ENCODE measurements around the gene XPO4. TPM values are rescaled to one million over a fixed set of nuclear protein-coding genes. Genes with fewer than 3 reads are reported as not detected.

The XPO4 gene
- total and polyA plus RNA-seq, 2 donors (not counting 1 experiment from before 2014, with no cell fraction given), result 10.5 to 17.2 TPM

GRCh38 chr13:20788312-20788711, 114.2 kb downstream of the XPO4 start:
- Histone ChIP-seq H3K9ac (ENCODE audit: insufficient read depth, low read length) (no peak overlapping the region), H3K4me1 (ENCODE audit: control insufficient read depth, extremely low read depth, insufficient read depth, low read length) (no peaks in the 10 kb centered on the region), H4K20me1 (ENCODE audit: control insufficient read depth, extremely low read depth, insufficient read depth, low read length) (no peaks in the 10 kb centered on the region), H3K36me3 (ENCODE audit: control insufficient read depth, insufficient read depth, low read length) (peaks cover 2% of the 10 kb centered on the region), H2AFZ (ENCODE audit: low read length) (no peak overlapping the region), H3K9me3 (ENCODE audit: control insufficient read depth, insufficient read depth, low read depth, low read length) (no peaks in the 10 kb centered on the region), H3K27ac (ENCODE audit: insufficient read depth, low read length) (no peak overlapping the region), H3K4me2 (ENCODE audit: extremely low read depth, insufficient read depth, low read length) (no peak overlapping the region), H3K79me2 (ENCODE audit: control insufficient read depth, insufficient read depth, low read length) (no peaks in the 10 kb centered on the region), H3K4me3 (replicated peaks in 1 of 4; ENCODE audit: control extremely low read depth in 1 of 4, insufficient read depth in 1 of 4, low read depth in 3 of 4, low read length in 4 of 4) (no peak overlapping the region), H3K27me3 (ENCODE audit: control insufficient read depth, insufficient read depth, low read length) (no peaks in the 10 kb centered on the region)
- DNase-seq (ENCODE audit: low read depth in 2 of 2), result peak in 1 of 2 donors; percentile 14
- TF ChIP-seq CTCF (conservative IDR thresholded peaks at IDR 0.05 in 1 of 2, IDR thresholded peaks at IDR 0.05 in 1 of 2; ENCODE audit: low read depth in 1 of 2, low read length in 2 of 2) (no peak), EZH2 (IDR thresholded peaks at IDR 0.05; ENCODE audit: low read length, missing control alignments) (no peak)

DNA sequence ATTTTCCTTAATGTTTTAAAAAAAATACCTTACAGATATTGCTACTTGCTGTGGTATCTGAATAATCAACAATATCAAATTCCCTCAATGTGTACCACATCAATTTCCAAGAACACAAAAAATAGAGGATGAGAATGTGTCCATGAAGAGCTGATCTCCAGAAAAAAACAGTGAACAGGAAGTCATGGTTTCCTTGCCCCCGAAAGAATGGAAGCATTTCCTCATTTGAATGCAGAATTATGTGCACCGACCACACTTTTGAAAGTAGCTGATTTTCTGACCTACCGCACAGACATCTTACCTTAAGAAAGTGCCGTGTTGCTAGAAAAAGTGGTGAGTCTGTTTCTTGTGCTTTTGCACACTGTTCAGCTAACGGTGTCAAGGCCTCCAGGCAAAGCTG, 115.4 kb downstream of the XPO4 start:
- Histone ChIP-seq H3K27me3 (ENCODE audit: control insufficient read depth, insufficient read depth, low read length) (no peaks in the 10 kb centered on the region), H4K20me1 (ENCODE audit: control insufficient read depth, extremely low read depth, insufficient read depth, low read length) (no peaks in the 10 kb centered on the region), H3K9ac (ENCODE audit: insufficient read depth, low read length) (no peak overlapping the region), H3K4me1 (ENCODE audit: control insufficient read depth, extremely low read depth, insufficient read depth, low read length) (no peaks in the 10 kb centered on the region), H3K79me2 (ENCODE audit: control insufficient read depth, insufficient read depth, low read length) (no peaks in the 10 kb centered on the region), H3K27ac (ENCODE audit: insufficient read depth, low read length) (no peak overlapping the region), H2AFZ (ENCODE audit: low read length) (no peak overlapping the region), H3K9me3 (ENCODE audit: control insufficient read depth, insufficient read depth, low read depth, low read length) (no peaks in the 10 kb centered on the region), H3K4me2 (ENCODE audit: extremely low read depth, insufficient read depth, low read length) (no peak overlapping the region), H3K36me3 (ENCODE audit: control insufficient read depth, insufficient read depth, low read length) (peaks cover 2% of the 10 kb centered on the region), H3K4me3 (replicated peaks in 1 of 4; ENCODE audit: control extremely low read depth in 1 of 4, insufficient read depth in 1 of 4, low read depth in 3 of 4, low read length in 4 of 4) (no peak overlapping the region)
- no peak for DNase-seq (ENCODE audit: low read depth in 2 of 2)
- TF ChIP-seq EZH2 (IDR thresholded peaks at IDR 0.05; ENCODE audit: low read length, missing control alignments) (no peak), CTCF (conservative IDR thresholded peaks at IDR 0.05 in 1 of 2, IDR thresholded peaks at IDR 0.05 in 1 of 2; ENCODE audit: low read depth in 1 of 2, low read length in 2 of 2) (no peak)

GRCh38 chr13:20782116-20782708, 120.3 kb downstream of the XPO4 start:
- H3K36me3 ChIP-seq (ENCODE audit: control insufficient read depth, insufficient read depth, low read length), result peaks cover 2% of the 10 kb centered on the region
- no peaks in the 10 kb centered on the region for H3K4me1 ChIP-seq (ENCODE audit: control insufficient read depth, extremely low read depth, insufficient read depth, low read length)
- no peak overlapping the region for H3K4me2 ChIP-seq (ENCODE audit: extremely low read depth, insufficient read depth, low read length)
- no peak overlapping the region for H3K4me3 ChIP-seq (replicated peaks in 1 of 4; ENCODE audit: control extremely low read depth in 1 of 4, insufficient read depth in 1 of 4, low read depth in 3 of 4, low read length in 4 of 4)
- no peaks in the 10 kb centered on the region for H4K20me1 ChIP-seq (ENCODE audit: control insufficient read depth, extremely low read depth, insufficient read depth, low read length)
- no peak for TF ChIP-seq CTCF (conservative IDR thresholded peaks at IDR 0.05 in 1 of 2, IDR thresholded peaks at IDR 0.05 in 1 of 2; ENCODE audit: low read depth in 1 of 2, low read length in 2 of 2)
- TF ChIP-seq EZH2 (IDR thresholded peaks at IDR 0.05; ENCODE audit: low read length, missing control alignments), result no peak
- no peak overlapping the region for H2AFZ ChIP-seq (ENCODE audit: low read length)
- no peak overlapping the region for H3K9ac ChIP-seq (ENCODE audit: insufficient read depth, low read length)
- no peaks in the 10 kb centered on the region for H3K27me3 ChIP-seq (ENCODE audit: control insufficient read depth, insufficient read depth, low read length)
- no peak for DNase-seq (ENCODE audit: low read depth in 2 of 2)
- no peaks in the 10 kb centered on the region for H3K79me2 ChIP-seq (ENCODE audit: control insufficient read depth, insufficient read depth, low read length)
- H3K27ac ChIP-seq (ENCODE audit: insufficient read depth, low read length), result no peak overlapping the region
- H3K9me3 ChIP-seq (ENCODE audit: control insufficient read depth, insufficient read depth, low read depth, low read length), result no peaks in the 10 kb centered on the region
